CD4-positive, alpha-beta T cell (primary cell): Measurements from ENCODE around the gene SLC17A9. TPM values are rescaled to one million over a fixed set of nuclear protein-coding genes. Genes with fewer than 3 reads are reported as not detected.

Experiments used
- ATAC-seq: fragments of 200-7000 bp; cut with Tn5 transposase; one replicate; pipeline ENCODE4 v1.10.0; 2022; ENCODE audit warnings: mild to moderate bottlenecking; ENCODE audit not compliant: poor library complexity
- CTCF ChIA-PET: fragments of 350-600 bp; sonication (Branson Sonifier 250); formaldehyde crosslinking; loops from one replicate; lab custom pipeline; 2021; ENCODE audit warnings: antibody characterized with exemption, inconsistent platforms; lab: Charles Lee
- POLR2A ChIA-PET: fragments of 350-600 bp; sonication (Branson Sonifier 250); formaldehyde crosslinking; loops from one replicate; lab custom pipeline; 2021; ENCODE audit warnings: antibody characterized with exemption, inconsistent platforms; lab: Charles Lee
- DNase-seq, 14 experiments: peaks; one replicate each; pipeline ENCODE4 v3.0.0-alpha.2; 2013 to 2020; ENCODE audit warnings: mixed read lengths in 2 of 14
- H3K27ac ChIP-seq, 2 donors: one replicate each; pipeline versions ENCODE4 v1.5.1 to v1.7.0; 2013; ENCODE audit warnings: low read length in 2 of 2, low read depth in 1 of 2, mild to moderate bottlenecking in 1 of 2
- H3K27me3 ChIP-seq, 2 experiments: 1 replicate in 1 of 2; 2 replicates in 1 of 2; pipeline versions ENCODE4 v1.6.1 to v1.7.0; 2013; ENCODE audit warnings: low read length in 2 of 2, control low read depth in 1 of 2, mild to moderate bottlenecking in 1 of 2, moderate library complexity in 1 of 2; ENCODE audit not compliant: insufficient read depth in 2 of 2, control insufficient read depth in 1 of 2
- H3K36me3 ChIP-seq: one replicate; pipeline ENCODE4 v1.6.1; 2013; ENCODE audit warnings: low read length, control low read depth; ENCODE audit not compliant: insufficient read depth
- H3K4me1 ChIP-seq: one replicate; pipeline ENCODE4 v1.6.1; 2013; ENCODE audit warnings: low read length, control low read depth; ENCODE audit not compliant: insufficient read depth
- H3K4me3 ChIP-seq: one replicate; pipeline ENCODE4 v1.5.1; 2013; ENCODE audit warnings: mild to moderate bottlenecking, low read length, moderate library complexity
- H3K9me3 ChIP-seq, 2 experiments: 1 replicate in 1 of 2; 2 replicates in 1 of 2; pipeline versions ENCODE4 v1.6.1 to v1.7.0; 2013; ENCODE audit warnings: low read length in 2 of 2, mild to moderate bottlenecking in 2 of 2, control low read depth in 1 of 2, moderate library complexity in 1 of 2; ENCODE audit not compliant: control insufficient read depth in 1 of 2, insufficient read depth in 1 of 2
- H3K27ac Mint-ChIP-seq: one replicate; pipeline ENCODE4 v1.8.0; 2020; ENCODE audit warnings: mixed read lengths
- H3K27me3 Mint-ChIP-seq: one replicate; pipeline ENCODE4 v1.8.0; 2021; ENCODE audit warnings: mixed read lengths
- H3K36me3 Mint-ChIP-seq: one replicate; pipeline ENCODE4 v1.8.0; 2021; ENCODE audit warnings: low read depth, mixed read lengths
- H3K4me1 Mint-ChIP-seq: one replicate; pipeline ENCODE4 v1.8.0; 2021; ENCODE audit warnings: low read depth, mixed read lengths
- H3K4me3 Mint-ChIP-seq: one replicate; pipeline ENCODE4 v1.8.0; 2020; ENCODE audit warnings: mild to moderate bottlenecking, mixed read lengths
- H3K9me3 Mint-ChIP-seq: one replicate; pipeline ENCODE4 v1.8.0; 2020; ENCODE audit warnings: mixed read lengths
- intact Hi-C, 2 experiments: fragments of 100-400 bp; cut with DNase I in 1 of 2; cut with micrococcal nuclease in 1 of 2; formaldehyde crosslinking; loops; one replicate each; pipeline versions ENCODE4 v1.15.1 to v1.9.0; 2023 to 2025; cut with DNase I, micrococcal nuclease
- total RNA-seq, 174 experiments: library from RNA in 2 of 174; stranded (reverse) in 2 of 174; gene quantifications; one replicate each; pipeline ENCODE4 v1.2.3 and lab custom pipeline; 2021 to 2026
- TF ChIP-seq, protein P1 (sequence below): fragments of 200-600 bp; IDR thresholded peaks from one replicate; pipeline ENCODE4 v1.8.0; 2022; ENCODE audit warnings: antibody characterized with exemption, mild to moderate bottlenecking

The SLC17A9 gene
- total RNA-seq, 2 experiments from 2014 or later: 3.5 to 5.5 TPM

DNA sequence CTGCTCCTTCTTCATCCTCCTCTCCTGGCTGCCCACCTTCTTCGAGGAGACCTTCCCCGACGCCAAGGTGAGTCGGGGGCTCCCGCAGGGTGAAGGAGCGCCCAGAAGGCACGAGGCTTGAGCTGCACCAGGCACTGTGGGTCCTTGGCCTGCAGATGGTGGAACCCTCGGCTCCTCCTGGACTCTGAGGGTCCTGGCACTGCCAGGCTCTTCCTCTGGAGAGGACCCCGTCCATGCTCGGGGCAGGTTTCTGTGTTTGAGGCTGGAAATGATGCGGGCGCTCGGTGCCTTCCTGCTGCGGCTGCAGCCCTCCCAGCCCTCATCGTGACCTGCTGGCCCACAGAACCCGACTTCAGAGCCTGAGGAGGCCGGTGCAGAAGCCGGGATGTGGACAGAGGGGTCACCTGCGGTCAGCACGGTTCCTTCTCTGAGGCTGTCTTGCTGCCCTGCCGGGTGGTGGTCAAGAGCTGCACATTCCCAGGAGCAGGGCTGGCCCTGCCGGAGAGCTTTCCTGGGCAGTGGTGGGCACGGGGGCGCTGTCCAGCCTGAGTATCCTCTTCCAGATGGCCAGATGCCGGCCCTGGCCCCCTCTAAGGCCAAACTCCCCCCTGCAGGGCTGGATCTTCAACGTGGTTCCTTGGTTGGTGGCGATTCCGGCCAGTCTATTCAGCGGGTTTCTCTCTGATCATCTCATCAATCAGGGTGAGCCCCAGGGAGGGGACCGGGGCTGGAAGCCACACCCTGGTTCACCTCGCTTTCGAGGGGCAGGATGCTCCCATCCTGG lies 11.3 kb downstream of the SLC17A9 start:
- CTCF ChIA-PET: no interaction called here
- H3K27ac Mint-ChIP-seq: no peak overlapping the region

DNA sequence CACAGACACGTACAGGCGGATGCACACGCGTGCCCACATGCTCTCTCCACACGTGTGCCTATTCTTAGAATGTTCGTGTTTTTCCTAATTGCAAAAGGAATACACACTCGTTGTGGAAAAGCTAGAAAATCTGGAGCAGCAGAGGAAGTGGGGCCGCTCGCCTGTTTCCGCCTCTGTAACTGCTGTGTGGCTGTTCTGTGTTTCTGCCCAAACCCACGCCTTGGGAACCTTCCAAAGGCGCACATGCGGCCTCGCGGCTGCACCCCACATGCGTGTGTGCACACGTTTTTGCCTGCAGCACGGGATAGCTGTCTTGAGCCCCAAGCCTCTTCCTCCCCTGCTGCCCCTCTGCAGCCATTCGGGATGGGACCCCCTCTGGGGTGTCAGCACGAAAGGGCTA lies 12.2 kb downstream of the SLC17A9 start:
- H3K27ac Mint-ChIP-seq: no peak overlapping the region
- CTCF ChIA-PET: no interaction called here
- no peak overlapping the region for H3K4me3 ChIP-seq
- no peaks in the 10 kb centered on the region for H3K27me3 ChIP-seq
- ATAC-seq (no peak), DNase-seq (no peak)
- H3K9me3 ChIP-seq: peaks cover 0 to 3% of the 10 kb centered on the region in 2 experiments
- POLR2A ChIA-PET: interaction anchor here (1.0 to 2.6 kb wide), 2 partner anchors 9 to 10 kb away, joined by 3 to 6 read pairs; no protein-coding TSS in a partner anchor
- H3K4me3 Mint-ChIP-seq: no peak overlapping the region
- H3K9me3 Mint-ChIP-seq: no peaks in the 10 kb centered on the region
- H3K27ac ChIP-seq: no peak overlapping the region
- H3K36me3 Mint-ChIP-seq: no peaks in the 10 kb centered on the region
- TF ChIP-seq, protein P1, sequence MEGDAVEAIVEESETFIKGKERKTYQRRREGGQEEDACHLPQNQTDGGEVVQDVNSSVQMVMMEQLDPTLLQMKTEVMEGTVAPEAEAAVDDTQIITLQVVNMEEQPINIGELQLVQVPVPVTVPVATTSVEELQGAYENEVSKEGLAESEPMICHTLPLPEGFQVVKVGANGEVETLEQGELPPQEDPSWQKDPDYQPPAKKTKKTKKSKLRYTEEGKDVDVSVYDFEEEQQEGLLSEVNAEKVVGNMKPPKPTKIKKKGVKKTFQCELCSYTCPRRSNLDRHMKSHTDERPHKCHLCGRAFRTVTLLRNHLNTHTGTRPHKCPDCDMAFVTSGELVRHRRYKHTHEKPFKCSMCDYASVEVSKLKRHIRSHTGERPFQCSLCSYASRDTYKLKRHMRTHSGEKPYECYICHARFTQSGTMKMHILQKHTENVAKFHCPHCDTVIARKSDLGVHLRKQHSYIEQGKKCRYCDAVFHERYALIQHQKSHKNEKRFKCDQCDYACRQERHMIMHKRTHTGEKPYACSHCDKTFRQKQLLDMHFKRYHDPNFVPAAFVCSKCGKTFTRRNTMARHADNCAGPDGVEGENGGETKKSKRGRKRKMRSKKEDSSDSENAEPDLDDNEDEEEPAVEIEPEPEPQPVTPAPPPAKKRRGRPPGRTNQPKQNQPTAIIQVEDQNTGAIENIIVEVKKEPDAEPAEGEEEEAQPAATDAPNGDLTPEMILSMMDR: no peak
- H3K27me3 Mint-ChIP-seq: no peaks in the 10 kb centered on the region
- intact Hi-C loops: no loop called here
- no peaks in the 10 kb centered on the region for H3K36me3 ChIP-seq
- no peaks in the 10 kb centered on the region for H3K4me1 Mint-ChIP-seq
- no peaks in the 10 kb centered on the region for H3K4me1 ChIP-seq

More for the DNA sequence above, 11.3 kb downstream of the SLC17A9 start:
- ATAC-seq (no peak), DNase-seq (no peak)
- H3K36me3 Mint-ChIP-seq: no peaks in the 10 kb centered on the region
- no peak overlapping the region for H3K4me3 Mint-ChIP-seq
- POLR2A ChIA-PET: interaction anchor here (1.0 to 2.6 kb wide), 2 partner anchors 8 to 10 kb away, joined by 3 to 6 read pairs; no protein-coding TSS in a partner anchor
- TF ChIP-seq, protein P1: no peak
- Histone ChIP-seq H3K27me3 (no peaks in the 10 kb centered on the region), H3K4me3 (no peak overlapping the region), H3K4me1 (peaks cover 9% of the 10 kb centered on the region), H3K9me3 (peaks cover 0 to 3% of the 10 kb centered on the region in 2 experiments), H3K36me3 (no peaks in the 10 kb centered on the region), H3K27ac (no peak overlapping the region)
- no peaks in the 10 kb centered on the region for H3K27me3 Mint-ChIP-seq
- no peaks in the 10 kb centered on the region for H3K4me1 Mint-ChIP-seq
- H3K9me3 Mint-ChIP-seq: no peaks in the 10 kb centered on the region
- intact Hi-C loops: no loop called here

DNA sequence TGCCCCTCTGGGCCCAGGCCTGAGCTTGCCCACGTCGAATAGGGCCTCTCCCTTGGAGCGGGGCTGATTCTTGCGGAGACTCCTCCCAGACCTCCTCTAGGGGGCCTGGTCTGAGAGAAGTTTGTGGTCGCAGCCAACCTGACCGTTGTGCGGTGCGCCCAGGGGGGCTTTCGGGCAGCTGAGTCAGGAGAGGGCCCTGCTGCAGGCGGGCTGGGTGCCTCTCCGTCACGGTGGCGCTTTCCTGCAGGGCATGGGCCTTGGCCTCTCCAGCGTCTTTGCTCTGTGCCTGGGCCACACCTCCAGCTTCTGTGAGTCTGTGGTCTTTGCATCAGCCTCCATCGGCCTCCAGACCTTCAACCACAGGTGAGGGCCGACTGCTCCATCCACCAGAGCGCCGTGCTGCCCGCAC lies 12.9 kb downstream of the SLC17A9 start:
- POLR2A ChIA-PET: interaction anchor here (2.6 kb wide), 1 partner anchor 11 kb away, joined by 6 read pairs; no protein-coding TSS in a partner anchor
- Mint-ChIP-seq H3K4me1 (no peaks in the 10 kb centered on the region), H3K9me3 (no peaks in the 10 kb centered on the region), H3K27ac (no peak overlapping the region), H3K4me3 (no peak overlapping the region), H3K36me3 (no peaks in the 10 kb centered on the region), H3K27me3 (no peaks in the 10 kb centered on the region)
- Histone ChIP-seq H3K4me1 (no peaks in the 10 kb centered on the region), H3K27ac (no peak overlapping the region), H3K9me3 (peaks cover 0 to 3% of the 10 kb centered on the region in 2 experiments), H3K27me3 (no peaks in the 10 kb centered on the region), H3K36me3 (no peaks in the 10 kb centered on the region), H3K4me3 (no peak overlapping the region)
- ATAC-seq (no peak), DNase-seq (no peak)
- TF ChIP-seq, protein P1: no peak
- intact Hi-C loops: no loop called here
- CTCF ChIA-PET: no interaction called here
